HG03139 (cell line): ENCODE results near the gene MPHOSPH6.
"Not testable (repeated sequence)": the region's sequence is repeated elsewhere in the genome, so short reads cannot be mapped to it uniquely, and the experiment has no call there.

ENCODE experiments used
- ATAC-seq: cut with Tn5 transposase; IDR thresholded peaks from one replicate; pipeline ENCODE4 v1.9.1; 2021; ENCODE audit not compliant: unreplicated experiment

The MPHOSPH6 gene

DNA sequence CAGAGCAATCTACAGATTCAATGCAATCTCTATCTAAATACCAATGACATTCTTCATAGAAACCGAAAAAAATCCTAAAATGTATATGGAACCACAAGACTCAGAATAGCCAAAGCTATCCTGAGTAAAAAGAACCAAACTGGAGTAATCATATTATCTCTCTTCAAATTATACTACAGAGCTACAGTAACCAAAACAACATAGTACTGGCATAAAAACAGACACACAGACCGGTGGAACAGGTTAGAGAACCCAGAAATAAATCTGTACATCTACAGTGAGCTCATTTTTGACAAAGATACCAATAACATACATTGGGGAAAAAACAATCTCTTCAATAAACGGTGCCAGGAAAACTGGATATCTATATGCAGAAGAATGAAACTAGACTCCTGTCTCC is 45.4 kb downstream of the MPHOSPH6 start:
- ATAC-seq: no peak

DNA sequence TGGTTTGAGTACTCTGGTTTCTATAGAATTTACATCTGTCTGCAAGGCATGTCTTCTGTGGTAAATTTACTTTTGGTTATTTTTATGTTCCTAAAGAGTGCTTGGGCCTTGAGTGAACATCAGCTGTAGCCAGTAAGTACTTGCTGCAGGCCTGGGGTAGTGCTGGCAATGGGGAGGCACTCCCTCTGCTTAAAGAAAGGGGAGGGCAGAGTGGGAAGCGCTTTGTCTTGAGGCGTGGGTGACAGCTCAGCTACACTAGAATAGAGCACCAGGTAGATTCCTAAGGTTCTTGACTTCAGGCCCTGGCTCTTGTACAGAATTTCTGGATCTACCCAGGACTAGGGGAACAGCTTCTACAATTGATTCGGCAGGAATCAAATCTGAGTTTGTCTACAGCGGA is 50.6 kb downstream of the MPHOSPH6 start:
- ATAC-seq: no peak

DNA sequence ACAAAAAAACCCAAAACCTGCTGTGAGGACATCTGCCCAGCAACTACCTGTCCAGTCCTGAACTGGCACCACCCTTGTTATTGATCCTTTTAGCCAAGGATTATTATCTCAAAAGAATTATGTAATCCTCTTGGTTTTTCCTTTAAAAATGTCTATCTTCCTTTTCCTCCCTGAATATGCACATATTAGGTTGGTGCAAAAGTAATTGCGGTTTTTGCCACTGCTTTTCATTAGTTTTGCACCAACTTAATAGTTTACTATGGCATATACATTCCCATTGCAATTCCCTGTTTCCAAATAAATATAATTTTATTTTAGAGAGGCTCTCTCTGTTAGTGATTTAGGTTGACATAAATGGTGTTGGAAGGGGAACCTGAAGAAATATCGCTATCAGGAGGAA is 51.3 kb downstream of the MPHOSPH6 start:
- ATAC-seq: no peak

DNA sequence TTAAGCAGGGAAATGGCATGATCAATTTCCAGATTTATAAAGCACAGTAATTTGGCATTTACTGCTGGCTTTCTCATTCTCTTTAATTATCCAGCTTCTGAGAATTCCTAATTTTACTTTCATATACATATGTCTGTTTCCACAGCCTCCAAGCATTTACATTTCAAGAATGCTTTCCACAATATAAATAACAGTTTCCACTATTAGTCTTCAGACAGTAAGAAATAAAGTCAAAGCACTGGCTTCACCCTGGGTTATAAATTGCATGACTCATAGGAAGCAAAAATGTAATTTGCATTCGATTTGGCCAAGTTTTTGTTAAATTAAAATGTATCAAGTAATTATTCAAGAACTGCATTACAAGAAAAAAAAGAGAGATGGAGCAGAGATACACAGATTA is 53.5 kb downstream of the MPHOSPH6 start:
- no peak for ATAC-seq

DNA sequence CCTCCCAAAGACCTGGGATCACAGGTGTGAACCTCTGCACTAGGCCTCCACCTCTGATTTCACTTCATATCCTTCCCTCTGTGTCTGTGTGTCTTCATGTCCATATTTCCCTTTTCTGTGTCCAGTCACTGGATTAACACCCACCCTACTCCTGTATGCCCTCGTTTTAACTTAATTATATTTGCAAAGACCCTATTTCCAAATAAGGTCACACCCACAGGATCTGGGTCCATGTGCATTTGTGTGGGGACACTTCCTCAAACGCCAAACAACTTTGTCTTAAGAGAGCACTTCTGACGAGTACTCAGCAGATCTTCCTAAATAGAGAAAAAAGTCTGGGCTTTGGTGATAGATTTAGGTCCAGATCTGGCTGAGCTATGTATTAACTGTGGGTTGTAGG is 56.3 kb downstream of the MPHOSPH6 start:
- no peak for ATAC-seq

DNA sequence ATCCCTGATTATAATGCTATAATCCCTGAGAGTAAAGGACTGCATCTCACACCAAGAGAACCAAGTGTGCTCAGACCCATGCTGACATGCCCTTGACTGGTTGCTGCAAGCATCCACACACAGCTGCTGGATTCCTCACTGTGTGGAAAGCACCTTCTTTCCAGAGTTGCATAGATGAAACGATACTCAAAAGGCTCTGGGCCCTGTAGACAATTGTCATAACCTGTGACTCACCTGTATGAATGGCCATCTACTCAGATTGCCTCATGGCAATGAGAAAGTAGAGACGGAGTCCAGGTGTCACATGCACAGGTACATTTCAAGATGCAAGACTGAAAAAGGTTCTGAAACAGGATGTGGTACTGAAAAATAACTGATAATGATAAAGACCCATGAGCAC is 58.1 kb downstream of the MPHOSPH6 start:
- ATAC-seq: no peak

DNA sequence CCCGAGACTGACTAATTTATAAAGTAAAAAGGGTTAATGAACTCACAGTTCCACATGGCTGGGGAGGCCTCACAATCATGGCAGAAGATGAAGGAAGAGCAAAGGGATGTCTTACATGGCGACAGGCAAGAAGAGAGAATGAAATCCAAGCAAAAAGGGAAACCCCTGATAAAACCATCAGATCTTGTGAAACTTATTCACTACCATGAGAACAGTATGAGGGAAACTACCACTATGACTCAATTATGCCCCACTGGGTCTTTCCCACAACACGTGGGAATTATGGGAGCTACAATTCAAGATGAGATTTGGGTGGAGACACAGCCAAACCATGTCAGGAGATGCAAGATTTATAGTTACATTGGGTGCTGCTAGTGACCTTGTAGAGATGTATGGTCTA is 60.8 kb downstream of the MPHOSPH6 start:
- not testable (repeated sequence) for ATAC-seq

DNA sequence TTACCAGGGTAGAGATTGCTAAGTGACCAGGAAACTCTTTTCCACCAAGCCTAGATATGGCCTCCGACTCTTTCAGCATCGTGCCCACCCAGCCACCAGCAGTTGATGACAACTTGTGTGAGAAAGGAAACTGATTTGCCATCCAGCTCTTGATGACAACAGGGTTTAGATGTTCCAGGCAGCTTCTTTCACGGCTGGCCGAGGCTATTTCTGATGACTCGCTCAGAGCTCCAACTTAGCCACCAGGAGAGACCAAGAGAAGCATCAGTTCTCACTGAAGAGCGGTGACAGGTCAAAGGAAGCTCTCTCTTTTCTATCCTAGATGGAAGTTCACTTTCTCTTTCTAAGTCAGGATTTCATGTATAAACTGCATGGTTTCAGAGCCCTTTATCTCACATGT is 61.2 kb downstream of the MPHOSPH6 start:
- no peak for ATAC-seq

DNA sequence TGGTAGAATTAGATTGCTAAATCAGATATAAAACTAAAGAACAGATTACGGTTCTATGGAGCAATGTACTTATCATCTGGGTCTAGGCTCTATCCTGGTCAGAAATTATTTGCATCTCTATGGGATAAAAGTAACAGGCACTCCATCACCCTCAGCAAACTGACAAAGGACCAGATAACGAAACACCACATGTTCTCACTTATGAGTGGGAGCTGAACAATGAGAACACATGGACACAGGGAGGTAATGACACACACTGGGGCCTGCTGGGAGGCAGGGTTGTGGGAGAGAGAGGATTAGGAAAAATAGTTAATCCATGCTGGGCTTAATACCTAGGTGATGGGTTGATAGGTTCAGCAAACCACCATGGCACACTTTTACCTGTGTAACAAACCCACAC is 61.9 kb downstream of the MPHOSPH6 start:
- ATAC-seq: no peak

DNA sequence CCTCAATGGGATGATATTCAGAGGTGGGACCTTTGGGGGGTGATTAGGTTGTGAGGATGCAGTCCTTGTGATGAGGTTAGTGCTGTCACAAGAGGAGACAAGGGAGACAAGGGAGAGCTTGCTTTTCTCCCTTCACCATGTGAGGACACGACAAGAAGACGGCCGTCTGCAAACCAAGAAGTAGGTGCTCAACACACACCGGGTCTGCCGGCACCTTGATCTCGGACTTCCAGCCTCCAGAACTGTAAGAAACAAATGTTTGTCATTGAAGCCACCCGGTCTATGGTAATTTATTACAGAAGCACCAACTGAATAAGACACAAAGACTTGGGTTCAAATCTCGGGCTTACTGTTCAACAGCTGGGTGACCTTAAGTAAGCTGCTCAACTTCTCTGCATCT is 64.9 kb downstream of the MPHOSPH6 start:
- ATAC-seq: no peak
